GM18517 (cell line): Measurements from ENCODE around the gene TMEM9.
"Not testable (repeated sequence)": the region's sequence is repeated elsewhere in the genome, so short reads cannot be mapped to it uniquely, and the experiment has no call there.

Source experiments
- ATAC-seq: cut with Tn5 transposase; IDR thresholded peaks from one replicate; pipeline ENCODE4 v1.9.1; 2021; ENCODE audit warnings: mild to moderate bottlenecking, moderate library complexity; ENCODE audit not compliant: unreplicated experiment

TMEM9 gene

DNA sequence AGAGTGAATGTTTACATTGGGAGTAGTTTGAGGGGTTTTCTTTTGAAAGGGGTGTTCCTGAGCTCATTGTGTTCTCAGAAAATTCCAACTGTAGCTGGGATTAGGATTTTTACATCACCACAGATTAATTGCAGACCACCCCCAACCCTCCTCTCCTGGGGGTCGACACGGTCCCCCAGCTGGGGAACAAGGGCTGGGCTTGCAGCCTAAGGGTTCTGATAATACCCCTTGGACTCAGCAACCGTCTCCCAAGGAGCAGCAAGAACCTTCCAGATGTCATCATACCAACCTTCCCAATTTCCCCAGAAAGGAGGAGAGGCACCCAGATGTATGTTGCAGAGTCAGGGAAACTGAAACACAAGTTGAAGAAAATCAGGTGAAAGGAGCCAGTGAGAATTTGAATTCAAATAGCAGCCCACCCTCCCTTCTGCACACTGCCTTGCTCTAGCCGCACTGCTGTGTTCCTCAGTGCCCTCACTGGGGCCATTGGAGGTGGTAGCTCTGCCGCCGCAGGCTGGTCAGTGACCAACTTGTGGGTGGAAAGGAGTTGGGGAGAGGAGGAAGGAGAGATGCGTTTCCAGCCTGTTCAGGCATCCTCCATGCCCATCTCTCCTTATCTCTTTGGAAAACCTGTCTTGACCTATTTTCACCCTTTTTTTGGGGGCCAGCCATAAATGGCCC is 21.7 kb upstream of the TMEM9 start:
- no peak for ATAC-seq

DNA sequence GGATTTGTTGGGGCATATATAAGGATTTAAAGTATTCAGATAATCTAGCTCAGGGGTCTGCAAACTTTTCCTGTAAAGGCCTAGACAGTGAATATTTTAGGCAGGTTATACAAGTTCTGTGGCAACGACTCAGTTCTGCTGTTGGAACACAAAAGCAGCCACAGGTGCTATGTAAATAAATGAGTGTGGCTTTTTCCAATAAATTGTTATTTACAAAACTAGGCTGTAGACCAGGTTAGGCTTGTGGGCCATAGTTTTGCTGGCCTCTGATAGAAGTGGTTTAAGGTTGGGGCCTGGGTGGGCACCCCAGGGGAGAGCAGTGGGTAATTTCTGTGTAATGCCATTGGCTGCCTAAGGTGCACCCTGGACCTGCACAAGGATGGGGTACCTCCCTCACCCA is 19.5 kb upstream of the TMEM9 start:
- no peak for ATAC-seq

- no peak for ATAC-seq
Measured at GRCh38 chr1:201172999-201173610, 18.8 kb upstream of the TMEM9 start.

DNA sequence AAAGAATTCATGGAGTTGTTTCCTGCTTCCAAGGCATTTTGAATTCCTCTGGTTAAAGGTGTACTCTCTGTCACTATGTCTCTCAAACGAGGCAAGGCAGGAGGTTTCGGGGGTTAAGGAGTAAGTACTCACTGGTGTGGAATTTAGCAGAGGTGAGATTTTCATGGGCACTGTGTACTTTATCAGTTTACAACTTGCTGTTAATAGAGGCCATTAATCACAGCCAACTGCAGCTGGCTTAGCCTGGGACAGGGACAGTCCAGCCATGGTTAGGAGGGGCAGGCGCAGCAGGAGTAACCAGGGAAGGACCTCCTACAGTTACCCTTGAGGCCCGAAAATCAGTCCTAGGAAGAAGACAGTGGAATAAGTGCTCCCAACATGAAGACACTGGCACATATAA is 18.1 kb upstream of the TMEM9 start:
- ATAC-seq: no peak

GRCh38 chr1:201171063-201172036 is 17.1 kb upstream of the TMEM9 start:
- peak; percentile 35 for ATAC-seq

GRCh38 chr1:201170533-201171062 is 16.3 kb upstream of the TMEM9 start:
- ATAC-seq: peak; percentile 94

GRCh38 chr1:201169971-201170532 is 15.8 kb upstream of the TMEM9 start:
- ATAC-seq: no peak

DNA sequence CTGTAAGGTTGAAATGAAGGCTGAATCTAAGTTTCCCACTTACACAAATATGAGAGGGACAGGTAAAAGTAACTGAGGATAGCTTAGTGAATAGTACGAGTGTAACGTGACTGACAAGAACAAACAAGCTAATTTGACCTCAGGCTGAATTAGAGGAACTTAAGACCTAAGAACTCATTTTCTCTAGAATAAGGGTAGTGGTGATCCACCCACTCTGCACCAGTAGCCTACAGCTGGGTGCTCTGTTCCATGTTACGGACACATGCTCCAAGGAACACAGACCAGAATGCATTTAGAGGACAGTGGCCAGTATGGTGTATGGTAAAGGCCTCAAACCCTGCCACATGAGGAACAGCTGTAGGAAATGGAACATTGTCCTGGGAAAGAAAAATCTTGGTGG is 14.9 kb upstream of the TMEM9 start:
- no peak for ATAC-seq

DNA sequence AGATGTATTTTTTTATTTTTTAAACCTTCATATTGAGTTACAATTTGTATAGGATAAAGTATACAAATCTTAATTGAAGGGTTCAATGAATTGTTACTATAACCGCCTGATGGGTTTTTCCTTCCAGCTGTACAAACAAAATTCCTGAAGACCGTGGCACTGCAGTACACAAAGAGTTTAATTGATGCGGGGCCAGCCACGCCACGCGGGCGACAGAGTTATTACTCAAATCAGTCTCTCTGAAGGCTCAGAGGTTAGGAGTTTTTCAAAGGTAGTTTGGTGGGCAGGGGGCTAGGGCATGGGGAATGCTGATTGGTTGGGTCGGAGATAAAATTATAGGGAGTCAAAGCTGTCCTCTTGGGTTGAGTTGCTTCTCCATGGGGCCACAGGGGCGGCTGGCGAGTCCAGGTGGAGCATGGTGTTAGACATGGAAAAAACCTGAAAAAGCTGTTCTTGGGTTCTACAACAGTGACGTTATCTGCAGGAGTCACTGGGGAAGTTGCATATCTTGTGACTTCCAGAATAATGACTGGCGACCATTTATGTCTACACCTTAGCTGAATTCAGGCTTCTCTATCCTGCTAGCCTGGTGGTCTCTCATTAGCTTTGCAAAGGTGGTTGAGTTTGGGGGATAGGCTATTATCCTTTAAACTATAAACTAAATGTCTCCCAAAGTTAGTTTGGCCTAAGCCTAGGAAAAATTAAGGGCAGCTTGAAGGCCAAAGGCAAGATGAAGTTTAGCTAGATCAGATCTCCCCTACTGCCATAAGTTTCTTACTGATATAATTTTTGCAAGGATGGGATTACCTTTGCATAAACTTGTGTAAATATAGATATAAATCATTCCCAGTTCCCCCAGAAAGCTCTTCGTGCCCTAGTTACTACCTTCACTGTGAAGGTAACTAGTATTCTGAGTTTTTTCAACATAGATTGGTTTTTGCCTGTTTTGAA is 13.0 kb upstream of the TMEM9 start:
- no peak for ATAC-seq

DNA sequence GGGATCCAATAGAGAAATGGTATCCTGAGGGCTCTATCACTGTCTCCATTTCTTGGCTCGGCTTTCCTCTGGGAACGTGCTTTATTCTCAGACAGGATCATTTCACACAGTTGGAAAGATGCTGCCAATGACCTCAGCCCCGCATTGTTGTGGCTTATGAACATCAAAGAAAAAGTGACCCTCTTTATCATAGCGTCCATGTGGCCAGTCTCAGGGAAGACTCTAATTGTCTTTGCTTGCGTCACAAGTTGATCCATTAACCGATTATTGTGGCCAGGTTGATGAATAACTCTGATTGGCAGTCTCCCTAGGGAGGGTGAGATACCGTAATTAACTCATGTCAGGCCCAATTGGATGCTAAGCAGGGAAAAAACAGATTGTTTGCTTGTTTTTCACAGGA is 10.4 kb upstream of the TMEM9 start:
- ATAC-seq: no peak

DNA sequence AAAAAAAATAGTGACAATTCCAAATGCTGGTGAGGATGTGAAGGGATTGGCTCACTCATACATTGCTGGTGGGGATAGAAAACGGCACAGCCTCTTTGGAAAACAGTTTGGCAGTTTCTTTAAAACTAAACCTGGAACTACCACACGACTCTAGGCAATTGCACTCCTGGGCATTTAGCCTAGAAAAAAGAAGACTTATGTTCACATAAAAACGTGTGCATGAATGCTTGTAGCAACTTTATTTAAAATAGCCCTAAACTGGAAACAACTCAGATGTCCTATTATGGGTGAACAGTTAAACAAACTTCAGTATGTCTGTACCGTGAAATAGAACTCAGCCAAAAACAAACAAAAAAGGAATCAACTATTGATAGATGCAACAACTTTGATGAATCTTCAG is 9.4 kb upstream of the TMEM9 start:
- no peak for ATAC-seq

GRCh38 chr1:201163036-201163435 is 8.8 kb upstream of the TMEM9 start:
- ATAC-seq: not testable (repeated sequence)

GRCh38 chr1:201157949-201158348 is 3.7 kb upstream of the TMEM9 start:
- ATAC-seq: no peak

- no peak for ATAC-seq
Measured at GRCh38 chr1:201156819-201157218, 2.5 kb upstream of the TMEM9 start.

GRCh38 chr1:201156346-201156745 is 2.1 kb upstream of the TMEM9 start:
- ATAC-seq: no peak

DNA sequence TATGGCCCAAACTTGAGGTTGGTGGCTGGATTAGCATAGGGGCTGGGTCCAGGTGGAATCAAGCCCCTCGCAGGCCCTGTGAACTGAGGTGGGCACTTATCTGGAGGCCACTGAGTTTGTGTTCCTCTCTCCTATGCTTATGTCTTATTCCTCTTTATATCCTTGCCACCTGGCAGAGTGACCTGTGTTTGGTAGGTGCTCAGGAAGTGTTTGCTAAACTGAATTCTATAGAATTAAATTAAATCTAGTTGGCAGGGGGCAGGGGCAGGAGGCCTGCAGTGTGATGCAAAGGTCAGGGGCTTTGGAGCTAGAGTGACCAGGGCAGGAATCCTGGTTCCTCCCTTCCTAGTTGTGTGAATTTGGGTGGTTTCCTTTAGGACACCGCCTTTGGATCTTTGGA is 1.1 kb upstream of the TMEM9 start:
- no peak for ATAC-seq

GRCh38 chr1:201153474-201154388 is 543 bp downstream of the TMEM9 start:
- peak; percentile 49 for ATAC-seq

- ATAC-seq: no peak
Measured at GRCh38 chr1:201149400-201149799, 4.9 kb downstream of the TMEM9 start.
